GM19351 (cell line): ENCODE data around the gene FCRL2.

ENCODE experiments used
- ATAC-seq: cut with Tn5 transposase; IDR thresholded peaks from one replicate; pipeline ENCODE4 v1.9.1; 2021; ENCODE audit warnings: mild to moderate bottlenecking, moderate library complexity; ENCODE audit not compliant: unreplicated experiment

Gene FCRL2

GRCh38 chr1:157776971-157777391 lies at the start of gene FCRL2:
FCRL2 (minus strand) TSS chr1:157777132; CDS start chr1:157777073, 59 bp downstream.
- ATAC-seq = peak; percentile 39

- no peak for ATAC-seq
Measured at GRCh38 chr1:157820299-157820698, 43.4 kb upstream of the FCRL2 start.

- no peak for ATAC-seq
Measured at GRCh38 chr1:157819896-157820295, 43.0 kb upstream of the FCRL2 start, which contains the start of gene FCRL1. FCRL1 (minus strand) TSS chr1:157820120; CDS start chr1:157820037, 83 bp downstream.

GRCh38 chr1:157819215-157819614 lies 42.3 kb upstream of the FCRL2 start:
- ATAC-seq = no peak

- no peak for ATAC-seq
Measured at GRCh38 chr1:157813269-157813668, 36.3 kb upstream of the FCRL2 start.

- peak; percentile 86 for ATAC-seq
Measured at GRCh38 chr1:157806431-157807149, 29.7 kb upstream of the FCRL2 start.

GRCh38 chr1:157803851-157804250 lies 26.9 kb upstream of the FCRL2 start:
- no peak for ATAC-seq

GRCh38 chr1:157799996-157800395 lies 23.1 kb upstream of the FCRL2 start:
- ATAC-seq = no peak

GRCh38 chr1:157798211-157798610 lies 21.3 kb upstream of the FCRL2 start:
- no peak for ATAC-seq

- no peak for ATAC-seq
Measured at GRCh38 chr1:157785248-157785647, 8.3 kb upstream of the FCRL2 start.

- no peak for ATAC-seq
Measured at GRCh38 chr1:157784801-157785200, 7.9 kb upstream of the FCRL2 start.

- no peak for ATAC-seq
Measured at GRCh38 chr1:157782931-157783330, 6.0 kb upstream of the FCRL2 start.

GRCh38 chr1:157781048-157781447 lies 4.1 kb upstream of the FCRL2 start:
- ATAC-seq = peak; percentile 76

- ATAC-seq = no peak
Measured at GRCh38 chr1:157775101-157775870, 1.6 kb downstream of the FCRL2 start.

GRCh38 chr1:157774412-157774811 lies 2.5 kb downstream of the FCRL2 start:
- ATAC-seq = no peak

- ATAC-seq = peak; percentile 78
Measured at GRCh38 chr1:157773493-157774350, 3.2 kb downstream of the FCRL2 start.

- ATAC-seq = no peak
Measured at GRCh38 chr1:157771661-157772425, 5.1 kb downstream of the FCRL2 start.

- no peak for ATAC-seq
Measured at GRCh38 chr1:157770442-157771043, 6.4 kb downstream of the FCRL2 start.

GRCh38 chr1:157766792-157767191 lies 10.1 kb downstream of the FCRL2 start:
- ATAC-seq = no peak

GRCh38 chr1:157758018-157758417 lies 18.9 kb downstream of the FCRL2 start:
- no peak for ATAC-seq
